Neural cell (in vitro differentiated cells): Measurements from ENCODE around the gene TESK1. TPM values are rescaled to one million over a fixed set of nuclear protein-coding genes. Genes with fewer than 3 reads are reported as not detected.

ENCODE experiments used
- H2AFZ ChIP-seq: fragments of 200-600, 300-800 bp; sonication (generic), shearing (Covaris generic); 2 replicates; pipeline ENCODE4 v1.6.0; 2014; ENCODE audit warnings: low read depth, mild to moderate bottlenecking, antibody characterized with exemption, low read length, moderate library complexity
- H3F3A ChIP-seq: fragments of 200-600 bp; shearing (Covaris generic); 2 replicates; pipeline ENCODE4 v1.6.1; 2016; ENCODE audit warnings: mild to moderate bottlenecking, moderate library complexity, mixed read lengths, antibody characterized with exemption, low read length; ENCODE audit not compliant: insufficient read depth, poor library complexity, severe bottlenecking
- H3K27ac ChIP-seq: fragments of 200-600, 300-800 bp; sonication (generic), shearing (Covaris generic); 2 replicates; pipeline ENCODE4 v1.5.1; 2014; ENCODE audit warnings: mild to moderate bottlenecking, low read length, moderate library complexity
- H3K27me3 ChIP-seq: fragments of 300-800, 200-600 bp; sonication (generic), shearing (Covaris generic); 2 replicates; pipeline ENCODE4 v1.6.0; 2014; ENCODE audit warnings: mild to moderate bottlenecking, low read depth, low read length, moderate library complexity; ENCODE audit not compliant: insufficient read depth
- H3K36me3 ChIP-seq: fragments of 300-800, 200-600 bp; sonication (generic), shearing (Covaris generic); 2 replicates; pipeline ENCODE4 v1.5.1; 2014; ENCODE audit warnings: mild to moderate bottlenecking, antibody characterized with exemption, low read length, moderate library complexity; ENCODE audit not compliant: insufficient read depth
- H3K4me2 ChIP-seq: fragments of 300-800, 200-600 bp; sonication (generic), shearing (Covaris generic); 2 replicates; pipeline ENCODE4 v1.6.0; 2014; ENCODE audit warnings: mild to moderate bottlenecking, low read length
- H3K4me3 ChIP-seq: fragments of 300-800, 200-600 bp; sonication (generic), shearing (Covaris generic); 2 replicates; pipeline ENCODE4 v1.5.1; 2014; ENCODE audit warnings: mild to moderate bottlenecking, low read length, moderate library complexity
- H3K79me2 ChIP-seq: fragments of 200-600 bp; shearing (Covaris generic); replicated peaks from 2 replicates; pipeline ENCODE4 v1.6.0; 2014; ENCODE audit warnings: mild to moderate bottlenecking, low read length, moderate library complexity; ENCODE audit not compliant: insufficient read depth
- H3K9ac ChIP-seq: fragments of 300-800, 200-600 bp; sonication (generic), shearing (Covaris generic); 2 replicates; pipeline ENCODE4 v1.6.1; 2016; ENCODE audit warnings: mild to moderate bottlenecking, low read length, mixed read lengths
- H3K9me2 ChIP-seq: fragments of 200-600 bp; shearing (Covaris generic); 2 replicates; pipeline ENCODE4 v1.6.1; 2016; ENCODE audit warnings: mild to moderate bottlenecking, low read length, mixed read lengths; ENCODE audit not compliant: insufficient read depth
- H3K9me3 ChIP-seq: fragments of 200-600, 300-800 bp; sonication (generic), shearing (Covaris generic); 2 replicates; pipeline ENCODE4 v1.6.1; 2016; ENCODE audit warnings: mild to moderate bottlenecking, mixed run types, low read length, moderate library complexity, mixed read lengths
- H4K20me1 ChIP-seq: fragments of 200-600 bp; shearing (Covaris generic); 2 replicates; pipeline ENCODE4 v1.6.1; 2016; ENCODE audit warnings: mild to moderate bottlenecking, mixed run types; ENCODE audit not compliant: insufficient read depth
- CTCF ChIP-seq: fragments of 450-650 bp; IDR thresholded peaks from 2 replicates; pipeline ENCODE4 v1.5.1; 2014; ENCODE audit warnings: antibody characterized with exemption, mild to moderate bottlenecking, moderate library complexity; ENCODE audit not compliant: poor library complexity, severe bottlenecking
- EP300 ChIP-seq: fragments of 450-650 bp; conservative IDR thresholded peaks from 2 replicates; pipeline ENCODE4 v1.6.1; 2014; ENCODE audit warnings: antibody characterized with exemption, mild to moderate bottlenecking, moderate library complexity; ENCODE audit not compliant: poor library complexity, severe bottlenecking
- EZH2 ChIP-seq: fragments of 200-600, 300-800 bp; shearing (Covaris generic), sonication (generic); IDR thresholded peaks from 2 replicates; pipeline ENCODE4 v1.6.1; 2014; ENCODE audit warnings: antibody characterized with exemption, low read length, borderline replicate concordance, mild to moderate bottlenecking; ENCODE audit not compliant: insufficient read depth, poor library complexity, severe bottlenecking
- MXI1 ChIP-seq: fragments of 450-650 bp; conservative IDR thresholded peaks from 2 replicates; pipeline ENCODE4 v1.6.1; 2014; ENCODE audit warnings: antibody characterized with exemption, mild to moderate bottlenecking; ENCODE audit not compliant: poor library complexity, severe bottlenecking
- POLR2AphosphoS5 ChIP-seq: IDR thresholded peaks from 2 replicates; pipeline ENCODE4 v1.6.1; 2012
- RAD21 ChIP-seq: fragments of 450-650 bp; conservative IDR thresholded peaks from 2 replicates; pipeline ENCODE4 v1.6.1; 2014; ENCODE audit warnings: antibody characterized with exemption, mild to moderate bottlenecking, moderate library complexity
- REST ChIP-seq: IDR thresholded peaks from 2 replicates; pipeline ENCODE4 v1.6.1; 2012; ENCODE audit warnings: borderline replicate concordance
- SMC3 ChIP-seq: fragments of 450-650 bp; conservative IDR thresholded peaks from 2 replicates; pipeline ENCODE4 v1.6.1; 2014; ENCODE audit warnings: antibody characterized with exemption, mild to moderate bottlenecking, moderate library complexity; ENCODE audit not compliant: poor library complexity
- TAF1 ChIP-seq: IDR thresholded peaks from 2 replicates; pipeline ENCODE4 v1.6.1; 2012; ENCODE audit warnings: low read depth
- polyA plus RNA-seq: library from polyadenylated mRNA; depleted of rRNA; stranded (reverse); fragments of >200 nt; gene quantifications from 2 replicates; pipeline ENCODE4 v1.2.3, GENCODE V29; 2014

The TESK1 gene
- polyA plus RNA-seq, 1 donor from 2014 or later: 37.9 TPM

GRCh38 chr9:35609001-35609819 lies 4.1 kb downstream of the TESK1 start:
- Histone ChIP-seq H3K27ac (no peak overlapping the region), H3K9me2 (no peaks in the 10 kb centered on the region), H3K9ac (no peak overlapping the region), H3K79me2 (peaks cover 13% of the 10 kb centered on the region), H3K4me2 (no peak overlapping the region), H3K36me3 (peaks cover 4% of the 10 kb centered on the region), H4K20me1 (no peaks in the 10 kb centered on the region), H3K4me3 (no peak overlapping the region), H3F3A (no peaks in the 10 kb centered on the region), H2AFZ (no peak overlapping the region), H3K27me3 (no peaks in the 10 kb centered on the region), H3K9me3 (no peaks in the 10 kb centered on the region)
- TF ChIP-seq EZH2 (no peak), RAD21 (no peak), MXI1 (no peak), TAF1 (no peak), SMC3 (no peak), CTCF (no peak), POLR2AphosphoS5 (no peak), REST (no peak), EP300 (no peak)

GRCh38 chr9:35609820-35610163 lies 4.7 kb downstream of the TESK1 start:
- Histone ChIP-seq H3K4me3 (no peak overlapping the region), H3K4me2 (no peak overlapping the region), H3K9me3 (no peaks in the 10 kb centered on the region), H3K79me2 (peaks cover 13% of the 10 kb centered on the region), H3K9me2 (no peaks in the 10 kb centered on the region), H3K27me3 (peaks cover 2% of the 10 kb centered on the region), H2AFZ (no peak overlapping the region), H3F3A (no peaks in the 10 kb centered on the region), H3K27ac (no peak overlapping the region), H4K20me1 (no peaks in the 10 kb centered on the region), H3K36me3 (peaks cover 4% of the 10 kb centered on the region), H3K9ac (no peak overlapping the region)
- TF ChIP-seq EZH2: no peak
- no peak for TF ChIP-seq SMC3
- TF ChIP-seq POLR2AphosphoS5: no peak
- no peak for TF ChIP-seq CTCF
- TF ChIP-seq RAD21: no peak
- no peak for TF ChIP-seq EP300
- no peak for TF ChIP-seq TAF1
- TF ChIP-seq MXI1: no peak
- TF ChIP-seq REST: no peak
